Neural progenitor cell (in vitro differentiated cells): ENCODE results near the gene ACOXL.

Experiments
- CTCF ChIP-seq: fragments of 200-600 bp; sonication (generic); IDR thresholded peaks from 2 replicates; pipeline ENCODE4 v1.5.1; 2017; ENCODE audit warnings: antibody characterized with exemption, mild to moderate bottlenecking
- EZH2 ChIP-seq: fragments of 200-600 bp; sonication (generic); IDR thresholded peaks from 2 replicates; pipeline ENCODE4 v1.6.1; 2017; ENCODE audit warnings: antibody characterized with exemption, mild to moderate bottlenecking, moderate library complexity
- EZH2phosphoT487 ChIP-seq: fragments of 200-600 bp; sonication (generic); IDR thresholded peaks from 2 replicates; pipeline ENCODE4 v1.6.1; 2017; ENCODE audit warnings: antibody characterized with exemption

- TF ChIP-seq CTCF (no peak), EZH2 (no peak), EZH2phosphoT487 (no peak)
Measured at GRCh38 chr2:110979471-110980338, 247.3 kb downstream of the ACOXL start.
